ENCODE data around the gene GIMAP2.

GRCh38 chr7:150715293-150715692, 29.8 kb downstream of the GIMAP2 start:
- TF ChIP-seq MAX (IDR thresholded peaks at IDR 0.05) (no peak), TAF1 (IDR thresholded peaks at IDR 0.05; ENCODE audit: low read depth) (no peak), RAD21 (IDR thresholded peaks at IDR 0.05; ENCODE audit: low read depth) (no peak), REST (IDR thresholded peaks at IDR 0.05; ENCODE audit: low read depth) (no peak), ZBTB7A (IDR thresholded peaks at IDR 0.05; ENCODE audit: low read depth) (no peak), TEAD4 (IDR thresholded peaks at IDR 0.05) (no peak), FOXM1 (IDR thresholded peaks at IDR 0.05; ENCODE audit: borderline replicate concordance, low read depth) (no peak), EP300 (IDR thresholded peaks at IDR 0.05; ENCODE audit: borderline replicate concordance) (no peak), EGR1 (IDR thresholded peaks at IDR 0.05) (no peak), NFIC (IDR thresholded peaks at IDR 0.05) (no peak), CEBPB (IDR thresholded peaks at IDR 0.05) (no peak), YY1 (IDR thresholded peaks at IDR 0.05; ENCODE audit: low read depth) (no peak), CREB1 (IDR thresholded peaks at IDR 0.05; ENCODE audit: low read depth) (no peak), TCF12 (IDR thresholded peaks at IDR 0.05; ENCODE audit: low read depth) (no peak)
